Kasumi-1 (cell line): Measurements from ENCODE around the gene PCDH1.
"Not testable (repeated sequence)": the region's sequence is repeated elsewhere in the genome, so short reads cannot be mapped to it uniquely, and the experiment has no call there.

Experiments used
- DNase-seq, 2 experiments: peaks; one replicate each; lab custom pipeline; 2025; lab: John Stamatoyannopoulos, UW

The PCDH1 gene

DNA sequence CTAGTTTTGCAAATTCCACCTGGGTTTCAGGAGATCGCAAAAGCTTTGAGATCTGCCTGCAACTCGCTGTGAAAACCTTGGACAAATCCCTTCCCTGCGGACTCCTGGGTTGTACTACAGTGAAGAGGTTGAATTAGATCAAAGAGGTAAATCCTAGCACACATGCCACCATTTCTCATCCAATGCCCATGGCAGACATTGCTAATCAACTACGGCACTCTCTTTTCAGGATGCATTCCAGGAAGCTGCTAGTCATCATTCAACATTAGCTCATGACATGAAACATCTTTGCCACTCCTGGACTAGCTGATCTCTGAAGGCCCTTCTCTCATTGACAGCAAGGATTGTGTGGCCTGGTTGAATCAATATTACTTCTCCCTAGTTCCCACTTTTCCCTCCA is 46.1 kb downstream of the PCDH1 start:
- DNase-seq: no peak

DNA sequence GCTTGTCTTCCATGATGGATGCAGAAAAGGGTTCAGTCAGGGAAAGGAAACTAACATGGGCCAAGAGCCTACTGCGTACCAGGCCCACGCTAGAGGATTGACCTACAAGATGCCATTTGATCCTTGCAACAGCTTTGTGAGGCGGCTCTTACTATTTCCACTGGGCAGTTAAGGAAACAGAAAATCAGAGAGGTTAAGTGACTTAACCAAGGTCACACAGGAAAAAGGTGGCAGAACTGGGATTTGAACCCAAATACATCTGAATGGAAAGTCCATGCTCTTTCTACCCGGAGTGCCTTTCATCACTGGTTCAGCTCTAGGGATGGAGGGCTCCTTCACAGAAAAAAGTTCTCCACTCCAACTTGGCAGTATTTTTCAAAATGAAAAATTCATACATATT is 50.0 kb downstream of the PCDH1 start:
- no peak for DNase-seq

DNA sequence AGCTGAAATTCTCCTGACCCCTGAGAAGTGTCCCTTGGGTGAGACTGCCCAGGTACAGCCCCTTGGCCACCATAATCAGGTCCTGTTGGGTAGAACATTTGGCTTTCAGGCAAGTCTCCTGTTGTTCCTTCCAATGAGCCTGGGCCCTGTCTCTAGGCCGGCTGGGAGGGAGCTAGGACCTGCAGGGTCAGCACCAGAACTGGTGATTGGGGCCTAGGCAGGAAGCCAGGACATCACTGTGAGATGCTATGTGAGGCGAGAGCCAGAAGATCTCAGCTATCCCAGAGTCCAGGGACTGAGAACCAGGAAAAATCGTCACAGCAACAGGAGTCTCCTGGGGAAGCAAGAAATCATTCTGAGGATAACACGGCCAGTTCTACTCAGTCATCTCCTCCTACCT is 51.5 kb downstream of the PCDH1 start:
- DNase-seq: no peak

GRCh38 chr5:141825791-141826560 is 52.2 kb downstream of the PCDH1 start:
- DNase-seq: peak in 1 of 2 experiments; percentile 13

DNA sequence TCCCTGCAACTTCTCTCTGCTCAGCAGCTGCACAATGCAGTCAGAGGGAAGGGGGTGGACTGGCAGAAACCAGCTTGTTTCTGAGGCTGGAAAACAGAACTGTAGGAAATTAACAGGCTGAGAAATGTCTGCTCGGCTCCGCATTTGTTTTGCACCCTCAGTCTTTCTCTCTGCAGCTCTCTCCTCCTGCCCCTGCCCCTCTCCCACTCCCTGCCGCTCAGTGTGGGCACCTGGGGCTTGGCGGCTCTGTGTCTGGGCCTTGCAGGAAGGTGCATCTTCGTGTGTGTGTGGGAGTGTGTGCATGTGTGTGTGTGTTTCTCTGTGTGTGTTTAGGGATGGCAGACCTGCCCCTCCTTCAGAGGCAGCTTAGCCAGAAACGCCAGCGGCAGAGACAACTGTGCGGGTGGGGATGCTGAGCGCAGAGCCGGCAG is 53.0 kb downstream of the PCDH1 start:
- DNase-seq: no peak

GRCh38 chr5:141824717-141825116 is 53.5 kb downstream of the PCDH1 start:
- DNase-seq: no peak

- DNase-seq: no peak
Observed at GRCh38 chr5:141823056-141823455, 55.2 kb downstream of the PCDH1 start.

GRCh38 chr5:141822144-141822543 is 56.1 kb downstream of the PCDH1 start:
- no peak for DNase-seq

GRCh38 chr5:141821430-141821925 is 56.7 kb downstream of the PCDH1 start:
- DNase-seq: no peak

DNA sequence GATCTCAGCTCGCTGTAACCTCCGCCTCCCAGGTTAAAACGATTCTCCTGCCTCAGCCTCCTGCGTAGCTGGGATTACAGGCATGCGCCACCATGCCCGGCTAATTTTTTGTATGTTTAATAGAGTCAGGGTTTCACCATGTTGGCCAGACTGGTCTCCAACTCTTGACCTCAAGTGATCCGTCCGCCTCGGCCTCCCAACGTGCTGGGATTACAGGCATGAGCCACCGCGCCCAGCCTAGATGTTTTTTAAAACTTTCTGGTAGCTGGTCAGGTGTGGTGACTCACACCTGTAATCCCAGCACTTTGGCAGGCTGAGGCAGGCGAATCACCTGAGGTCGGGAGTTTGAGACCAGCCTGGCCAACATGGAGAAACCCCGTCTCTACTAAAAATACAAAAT is 57.5 kb downstream of the PCDH1 start:
- not testable (repeated sequence) for DNase-seq

DNA sequence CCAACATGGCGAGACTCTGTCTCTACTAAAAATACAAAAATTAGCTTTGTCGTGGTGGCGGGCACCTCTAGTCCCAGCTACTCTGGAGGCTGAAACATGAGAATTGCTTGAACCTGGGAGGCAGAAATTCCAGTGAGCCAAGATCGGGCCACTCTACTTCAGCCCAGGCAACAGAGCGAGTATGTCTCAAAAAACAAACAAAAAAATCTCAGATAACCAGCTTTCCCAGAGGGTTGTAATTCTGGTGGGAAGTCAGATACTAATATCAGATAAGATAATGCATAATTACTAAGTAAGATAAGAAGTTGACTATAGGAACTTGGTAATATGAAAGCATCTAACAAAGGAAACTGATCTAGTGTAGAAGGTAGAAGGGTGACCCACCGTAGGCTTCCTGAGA is 60.6 kb downstream of the PCDH1 start:
- DNase-seq: no peak

DNA sequence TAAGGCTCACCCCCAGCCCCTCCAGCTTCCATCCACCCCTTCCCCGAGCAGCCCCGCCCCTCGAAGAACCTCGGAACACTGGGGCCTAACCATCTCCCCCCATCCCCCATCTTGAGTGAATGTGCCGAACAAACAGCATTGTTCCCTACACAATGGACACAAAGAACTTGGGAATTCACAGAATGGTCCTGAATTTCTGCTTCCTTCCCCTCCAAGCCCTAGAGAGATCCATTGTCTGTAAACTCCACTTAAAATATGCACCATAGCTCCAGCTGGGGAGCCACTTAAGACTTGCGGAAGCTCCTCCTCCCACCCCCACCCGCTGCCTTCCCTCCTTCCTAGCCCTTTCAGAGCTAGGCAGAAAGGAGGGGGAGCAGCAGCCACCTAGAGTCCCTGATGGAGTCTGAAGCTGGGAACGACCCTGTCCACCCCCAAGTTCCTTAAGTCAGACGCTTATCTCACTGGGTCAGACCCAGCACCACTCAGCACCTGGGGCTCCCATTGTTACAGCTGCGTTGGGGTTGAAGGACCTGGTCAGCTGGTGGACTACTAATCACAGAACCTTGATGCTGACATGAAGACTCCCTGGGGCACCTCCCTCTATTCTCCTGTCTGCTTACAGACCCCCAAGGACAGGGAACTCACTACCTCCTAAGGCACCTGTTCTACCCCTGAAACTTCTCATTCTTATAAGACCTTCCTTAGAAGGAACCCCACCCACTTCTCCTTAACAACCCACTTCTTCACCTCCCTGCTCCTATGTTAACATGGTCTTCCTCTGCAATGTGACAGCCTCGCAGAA is 61.4 kb downstream of the PCDH1 start:
- DNase-seq: no peak

GRCh38 chr5:141815796-141816180 is 62.4 kb downstream of the PCDH1 start:
- no peak for DNase-seq

DNA sequence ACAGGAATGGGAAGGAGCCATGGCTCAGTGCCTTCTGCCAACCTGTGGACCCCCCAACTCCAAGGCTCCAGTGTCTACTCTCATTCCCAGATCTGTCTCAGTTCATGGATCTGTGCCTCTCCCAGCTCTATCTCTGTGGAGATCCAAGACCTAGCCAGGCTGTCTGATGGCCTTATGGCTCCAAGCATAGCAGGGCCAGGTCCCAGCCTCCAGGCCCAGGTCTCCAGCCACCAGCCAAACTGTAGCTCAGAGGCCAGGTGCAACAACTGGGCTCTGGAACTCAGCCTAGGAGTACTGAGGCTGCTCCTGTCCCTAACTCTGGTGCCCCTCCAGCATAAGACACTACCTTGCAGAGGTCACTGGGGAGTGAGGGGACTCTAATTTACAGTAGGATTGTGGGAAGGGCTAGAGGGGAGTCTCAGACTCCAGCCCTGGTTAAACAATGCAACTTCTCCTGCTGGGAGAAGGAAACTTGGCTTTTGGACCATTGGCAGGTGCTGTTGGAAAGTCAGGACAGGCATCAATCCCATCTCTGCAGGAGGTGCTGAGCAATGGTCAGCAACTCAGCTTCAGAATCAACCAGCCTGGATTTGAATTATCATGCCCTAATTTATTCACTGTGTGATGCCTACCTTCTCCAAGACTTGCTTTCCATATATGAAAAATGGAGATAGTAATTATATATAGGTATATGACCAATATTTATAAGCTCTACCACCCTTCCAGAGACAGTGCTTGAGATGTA is 63.0 kb downstream of the PCDH1 start:
- no peak for DNase-seq

DNA sequence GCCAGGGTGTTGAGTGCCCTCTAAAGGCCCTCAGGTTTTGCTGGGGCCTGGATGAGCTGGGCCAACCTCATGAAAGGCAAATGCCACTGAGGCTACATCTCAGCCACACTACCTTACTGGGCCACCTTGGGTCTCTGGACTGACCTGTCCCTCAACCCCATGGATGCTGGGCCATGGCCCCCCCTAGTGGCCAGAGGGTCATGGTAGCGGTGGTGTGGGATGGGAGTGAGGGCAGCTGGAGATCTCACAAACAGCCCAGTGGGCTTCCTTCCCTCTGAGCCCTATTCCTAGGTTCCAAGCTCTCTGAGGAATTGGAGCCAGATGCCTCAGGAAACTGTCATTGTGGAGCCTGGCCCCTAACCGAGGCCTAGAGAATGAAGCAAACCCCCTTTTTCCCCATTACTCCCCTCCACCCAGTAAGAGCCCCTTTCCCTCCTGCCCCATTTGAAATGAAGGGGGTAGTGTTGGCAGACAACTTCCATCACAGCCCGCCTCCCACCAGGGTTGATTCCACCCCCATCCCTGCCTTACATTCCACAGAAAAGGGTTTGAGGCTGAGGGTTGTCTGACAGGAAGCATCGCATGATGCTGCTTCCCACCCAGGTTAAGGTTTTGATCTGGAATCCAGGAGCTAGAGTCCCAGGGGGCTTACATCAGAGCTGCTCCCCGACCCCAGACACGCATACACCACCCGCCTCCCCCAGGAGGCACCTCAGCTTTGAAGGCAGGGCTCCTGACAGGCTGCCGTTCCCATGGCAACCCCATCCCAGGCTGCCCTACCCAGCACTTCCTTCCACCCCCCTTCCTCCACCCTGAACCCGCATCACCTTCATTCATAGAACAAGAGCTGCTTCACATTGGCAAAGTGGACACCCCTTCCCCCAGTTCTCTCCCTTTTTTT is 63.9 kb downstream of the PCDH1 start:
- DNase-seq: peak in 1 of 2 experiments; percentile 17

- no peak for DNase-seq
Observed at GRCh38 chr5:141812512-141812911, 65.7 kb downstream of the PCDH1 start.

DNA sequence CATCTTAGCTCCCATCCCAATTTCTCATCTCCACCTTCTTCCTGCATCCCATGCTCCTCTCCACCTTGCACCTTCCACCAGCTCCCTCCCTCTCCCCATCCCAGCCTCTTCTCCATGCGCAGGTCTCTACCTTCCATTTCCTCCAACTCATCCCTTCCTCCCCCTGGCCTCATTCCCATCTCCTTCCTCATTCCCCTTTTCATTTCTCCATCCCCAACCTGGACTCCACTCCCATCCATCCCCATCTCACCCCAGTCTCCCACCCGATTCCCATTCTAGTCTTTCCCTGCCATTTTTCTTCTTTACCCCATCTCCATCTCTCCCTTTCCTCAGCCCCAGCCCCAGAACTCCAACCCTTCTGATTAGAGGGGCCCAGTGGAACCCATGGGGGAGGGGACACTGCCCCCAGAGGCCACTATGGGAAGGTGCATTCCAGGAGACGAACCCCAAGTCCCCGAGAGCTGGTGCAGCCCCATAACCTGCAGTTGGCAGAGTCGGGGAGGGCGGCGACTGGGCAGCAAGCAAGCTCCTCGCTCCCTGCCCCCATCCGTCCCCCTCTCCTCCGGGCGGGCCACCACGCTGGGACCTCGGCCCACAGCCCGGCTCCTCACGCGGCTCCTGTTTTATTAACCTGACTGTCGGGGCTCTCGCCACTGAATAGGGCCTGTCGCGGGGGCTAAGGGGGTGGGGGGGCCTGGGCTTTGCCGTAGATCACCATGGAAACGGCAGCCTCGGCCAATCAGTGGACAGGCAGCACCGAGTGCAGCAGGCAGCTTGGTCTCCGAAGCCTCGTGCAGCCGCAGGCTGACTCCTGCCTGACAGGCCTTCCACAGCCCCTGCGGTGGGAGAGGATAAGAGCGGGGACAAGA is 66.7 kb downstream of the PCDH1 start:
- peak; percentile 13 to 19 for DNase-seq

DNA sequence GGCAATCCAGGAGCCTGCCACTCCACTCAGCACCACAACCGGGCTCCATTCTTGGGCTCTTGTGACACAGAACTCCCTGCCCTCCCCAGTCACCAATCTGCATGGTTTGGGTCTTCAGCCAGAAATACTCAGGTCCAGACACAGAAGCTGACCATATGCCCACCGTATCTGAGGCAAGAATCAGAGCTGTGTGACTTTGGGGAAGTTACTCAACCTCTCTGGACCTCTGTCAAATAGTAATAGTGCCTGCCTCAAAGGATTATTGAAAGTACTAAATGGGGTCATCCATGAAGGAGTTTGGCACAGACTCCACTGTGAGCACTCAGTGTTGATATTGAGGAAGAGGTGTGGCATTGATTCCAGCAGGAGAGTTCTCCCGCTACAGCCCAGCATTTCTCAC is 67.5 kb downstream of the PCDH1 start:
- no peak for DNase-seq

- DNase-seq: no peak
Observed at GRCh38 chr5:141809380-141810096, 68.7 kb downstream of the PCDH1 start.

- no peak for DNase-seq
Observed at GRCh38 chr5:141808857-141809256, 69.4 kb downstream of the PCDH1 start.
